Heart left ventricle (tissue), 16 donors: ENCODE results near the gene CACNA1C. TPM values are rescaled to one million over a fixed set of nuclear protein-coding genes. Genes with fewer than 3 reads are reported as not detected.

ENCODE experiments used
- ATAC-seq, 4 donors: fragments of 200-7000 bp; cut with Tn5 transposase; one replicate each; pipeline ENCODE4 v1.9.1; 2020 to 2022; ENCODE audit warnings: moderate library complexity in 4 of 4, mild to moderate bottlenecking in 3 of 4, moderate number of reproducible peaks in 1 of 4
- DNase-seq, 5 donors: peaks; one replicate each; pipeline ENCODE4 v3.0.0-alpha.2; 2020
- H3K27ac ChIP-seq, 12 donors: fragments of 200-600 bp; sonication (generic) in 4 of 12; one replicate each; pipeline versions ENCODE4 v1.5.0 to v1.8.0; 2016 to 2022; ENCODE audit warnings: mild to moderate bottlenecking in 2 of 12
- H3K27me3 ChIP-seq, 9 donors: fragments of 200-600 bp; sonication (generic) in 2 of 9; one replicate each; pipeline versions ENCODE4 v1.5.1 to v1.8.0; 2016 to 2022; ENCODE audit warnings: mild to moderate bottlenecking in 3 of 9
- H3K36me3 ChIP-seq, 9 donors: fragments of 200-600 bp; sonication (generic) in 2 of 9; one replicate each; pipeline versions ENCODE4 v1.5.0 to v1.8.0; 2018 to 2022; ENCODE audit warnings: mild to moderate bottlenecking in 2 of 9
- H3K4me1 ChIP-seq, 12 donors: fragments of 200-600 bp; sonication (generic) in 4 of 12; one replicate each; pipeline versions ENCODE4 v1.5.0 to v1.8.0; 2016 to 2022; ENCODE audit warnings: mild to moderate bottlenecking in 3 of 12
- H3K4me3 ChIP-seq, 12 donors: fragments of 200-600 bp; sonication (generic) in 4 of 12; one replicate each; pipeline versions ENCODE4 v1.5.0 to v1.8.0; 2017 to 2022; ENCODE audit warnings: mild to moderate bottlenecking in 9 of 12, moderate library complexity in 4 of 12
- H3K9me3 ChIP-seq, 12 donors: fragments of 200-600 bp; sonication (generic) in 4 of 12; one replicate each; pipeline versions ENCODE4 v1.5.0 to v1.8.0; 2016 to 2022; ENCODE audit warnings: mild to moderate bottlenecking in 1 of 12
- CTCF ChIP-seq, 12 donors: fragments of 200-600 bp; sonication (generic) in 4 of 12; IDR thresholded peaks; one replicate each; pipeline versions ENCODE4 v1.5.0 to v1.8.0; 2018 to 2022; ENCODE audit warnings: antibody characterized with exemption in 12 of 12, mild to moderate bottlenecking in 5 of 12
- POLR2A ChIP-seq, 2 donors: fragments of 450-650 bp; IDR thresholded peaks; one replicate each; pipeline ENCODE4 v1.6.1; 2017; ENCODE audit warnings: antibody characterized with exemption in 2 of 2, mild to moderate bottlenecking in 2 of 2, moderate library complexity in 2 of 2
- WGBS, 4 donors: extraction: QIAGEN DNeasy Blood & Tissue Kit in 2 of 4; methylation state at CpG; one replicate each; pipeline versions ENCODE4 v1.1.5 to v1.1.7; 2013 to 2018; 5-methylcytosine and 5-hydroxymethylcytosine counted together
- intact Hi-C, 10 donors: fragments of 100-400 bp; cut with DNase I; formaldehyde crosslinking; loops; one replicate each; pipeline versions ENCODE4 v1.11.1 to v1.14.2; 2022
- polyA plus RNA-seq, 2 donors: library from polyadenylated mRNA; stranded (reverse); fragments of 200-250 nt; gene quantifications; one replicate each; pipeline ENCODE4 v1.2.3, GENCODE V29; 2013
- total RNA-seq, 9 donors: library from RNA; depleted of rRNA in 2 of 9; stranded (reverse); fragments of >200 nt in 2 of 9; fragmentation: NEBNext Ultra II Directional in 3 of 9; extraction: Animal tissue kit (Norgen Biotek cat#: 25700) in 3 of 9; gene quantifications; one replicate each; pipeline versions ENCODE4 v1.1.0 to v1.2.4, GENCODE V29; 2016 to 2023
- donor health status: ischemic (EF 13 %, LVEDD 7.1; RV severe dilation, severe dysfunction).
- donor health status: healthy with polysubstance abuse.
- donor health status: DM: no; HTN: yes; CAD: no.
- donor health status: DM: no; HTN: no; CAD: no.
- donor health status: ischemic (EF 25% LVEDD 6.9; RV normal size, moderate dysfunction).
- donor health status: ischemic (EF 25% LVEDD 5.7; RV mildly dilated, moderate dysfunction).
- donor health status: healthy.
- donor health status: DM: yes; HTN: yes; CAD: no.
- donor health status: ischemic (EF 35%, LVEDD 5.7; RV mildly dilated, moderate dysfunction).
- donor health status: nonischemic (EF 11% LVEDD 7.7; RV severe dilation, severe dysfunction).
- donor health status: DM: yes; HTN: yes; CAD: no.
- donor health status: PGD.
- donor health status: ischemic (EF 29% LVEDD 5.4; RV normal size, mild dysfunction).
- donor health status: nonischemic (EF 23%, LVEDD 6.1; RV moderate dilation, normal function).

CACNA1C gene
- total and polyA plus RNA-seq, 11 donors: 41.9 to 196 (median 164) TPM

- H3K4me3 ChIP-seq: no peak overlapping the region
- no peak for DNase-seq
- H3K27me3 ChIP-seq: no peaks in the 10 kb centered on the region
- ATAC-seq: no peak
- WGBS, 4 donors: 84 to 93% (median 91%) methylated on average over 5 of the region's 5 CpGs
- TF ChIP-seq POLR2A (IDR thresholded peaks at IDR 0.05): no peak
- no peak for TF ChIP-seq CTCF (IDR thresholded peaks at IDR 0.05)
- H3K4me1 ChIP-seq: peaks cover 8 to 76% (median 48%) of the 10 kb centered on the region in 12 donors
- no peaks in the 10 kb centered on the region for H3K36me3 ChIP-seq
- peak overlapping the region in 5 of 12 donors; percentile 16 to 80 (median 54) for H3K27ac ChIP-seq
- no peaks in the 10 kb centered on the region for H3K9me3 ChIP-seq
- intact Hi-C loops: loop anchor here in 2 of 10 donors (10.0 kb wide), 2 partner anchors 168 to 178 kb away; no protein-coding TSS in a partner anchor
Observed at GRCh38 chr12:2326470-2326869, 273.7 kb downstream of the CACNA1C start.

- peaks cover 8 to 76% (median 48%) of the 10 kb centered on the region in 12 donors for H3K4me1 ChIP-seq
- H3K27ac ChIP-seq: no peak overlapping the region
- no peaks in the 10 kb centered on the region for H3K36me3 ChIP-seq
- H3K4me3 ChIP-seq: no peak overlapping the region
- H3K27me3 ChIP-seq: no peaks in the 10 kb centered on the region
- DNase-seq: no peak
- 77 to 98% (median 95%) methylated on average over 3 of the region's 3 CpGs for WGBS, 4 donors
- H3K9me3 ChIP-seq: no peaks in the 10 kb centered on the region
- TF ChIP-seq POLR2A (IDR thresholded peaks at IDR 0.05) (no peak), CTCF (IDR thresholded peaks at IDR 0.05) (no peak)
- ATAC-seq: no peak
- intact Hi-C loops: loop anchor here in 2 of 10 donors (10.0 kb wide), 2 partner anchors 166 to 176 kb away; no protein-coding TSS in a partner anchor
Observed at GRCh38 chr12:2328661-2329060, 275.9 kb downstream of the CACNA1C start.

DNA sequence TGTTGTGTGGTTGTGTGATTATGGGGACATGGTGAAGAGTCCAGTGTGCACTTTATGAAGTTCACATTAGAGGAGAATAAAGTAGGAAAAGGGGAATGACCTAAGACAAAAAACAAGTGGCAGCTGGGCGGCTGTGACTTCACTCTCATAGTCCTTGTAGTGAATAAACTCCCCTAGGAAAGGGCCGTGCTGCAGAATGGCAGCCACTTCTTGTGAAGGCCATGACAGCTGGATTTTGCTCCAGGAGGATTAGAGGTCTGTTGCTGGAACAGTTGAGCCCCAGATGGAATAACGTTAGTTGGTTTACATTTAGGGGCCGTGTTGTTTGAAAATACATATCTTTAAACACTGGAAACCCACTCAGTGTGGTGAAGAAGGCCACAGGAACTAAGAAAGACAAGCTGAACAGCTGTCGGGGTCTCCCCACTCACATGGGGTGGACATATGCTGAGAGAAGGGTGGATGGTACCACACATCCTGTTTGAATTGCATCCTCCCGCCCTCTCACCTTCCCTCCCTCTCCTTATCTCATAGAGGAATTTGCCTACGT, 276.9 kb downstream of the CACNA1C start:
- TF ChIP-seq POLR2A (IDR thresholded peaks at IDR 0.05): no peak
- no peak for TF ChIP-seq CTCF (IDR thresholded peaks at IDR 0.05)
- intact Hi-C loops: loop anchor here in 2 of 10 donors (10.0 kb wide), 2 partner anchors 165 to 175 kb away; no protein-coding TSS in a partner anchor
- Histone ChIP-seq H3K27ac (no peak overlapping the region), H3K4me1 (peaks cover 5 to 74% (median 40%) of the 10 kb centered on the region in 12 donors), H3K27me3 (no peaks in the 10 kb centered on the region), H3K9me3 (no peaks in the 10 kb centered on the region), H3K4me3 (no peak overlapping the region), H3K36me3 (no peaks in the 10 kb centered on the region)
- DNase-seq: no peak
- 68 to 79% (median 74%) methylated on average over 7 of the region's 7 CpGs for WGBS, 4 donors
- ATAC-seq: no peak

- H3K27ac ChIP-seq: peak overlapping the region in 7 of 12 donors; percentile 23 to 91 (median 86)
- H3K4me1 ChIP-seq: peaks cover 5 to 78% (median 50%) of the 10 kb centered on the region in 12 donors
- 41 to 59% (median 45%) methylated on average over 1 of the region's 1 CpG for WGBS, 4 donors
- TF ChIP-seq CTCF (IDR thresholded peaks at IDR 0.05) (no peak), POLR2A (IDR thresholded peaks at IDR 0.05) (no peak)
- H3K4me3 ChIP-seq: no peak overlapping the region
- no peaks in the 10 kb centered on the region for H3K9me3 ChIP-seq
- no peaks in the 10 kb centered on the region for H3K27me3 ChIP-seq
- no peaks in the 10 kb centered on the region for H3K36me3 ChIP-seq
- no peak for ATAC-seq
- intact Hi-C loops: no loop called here
- no peak for DNase-seq
Observed at GRCh38 chr12:2332236-2332635, 279.4 kb downstream of the CACNA1C start.
